GM13976 (cell line): ENCODE results near the gene ANKS1A.

Source experiments
- DNase-seq: peaks from one replicate; pipeline ENCODE4 v3.0.0; 2012; ENCODE audit warnings: low spot score
- CTCF ChIP-seq: IDR thresholded peaks from 2 replicates; pipeline ENCODE4 v1.5.1; 2012; ENCODE audit warnings: borderline replicate concordance, mild to moderate bottlenecking; ENCODE audit not compliant: insufficient read depth; ENCODE audit errors: extremely low read depth, missing control alignments, control extremely low read depth
- in situ Hi-C: fragments of 300-500 bp; cut with MboI; formaldehyde crosslinking; loops from one replicate; pipeline ENCODE4 v1.12.0; 2022; ENCODE audit warnings: low sequenced_read_pairs, mixed read lengths, inconsistent platforms; ENCODE audit not compliant: unreplicated experiment

Gene ANKS1A

GRCh38 chr6:34969662-34970265 is 80.7 kb downstream of the ANKS1A start:
- in situ Hi-C loops, result no loop called here
- no peak for DNase-seq
- no peak for TF ChIP-seq CTCF

- in situ Hi-C loops, result no loop called here
- no peak for TF ChIP-seq CTCF
- DNase-seq, result no peak
These were observed 81.4 kb downstream of the ANKS1A start for GRCh38 chr6:34970488-34970887.

GRCh38 chr6:34970957-34971356 is 81.9 kb downstream of the ANKS1A start:
- in situ Hi-C loops, result no loop called here
- no peak for TF ChIP-seq CTCF
- no peak for DNase-seq

- in situ Hi-C loops, result no loop called here
- TF ChIP-seq CTCF, result no peak
- DNase-seq, result no peak
These were observed 84.6 kb downstream of the ANKS1A start for GRCh38 chr6:34973547-34974248.

- TF ChIP-seq CTCF, result no peak
- in situ Hi-C loops, result no loop called here
- DNase-seq, result no peak
These were observed 85.2 kb downstream of the ANKS1A start for GRCh38 chr6:34974249-34974642.

- DNase-seq, result no peak
- in situ Hi-C loops, result loop anchor here (25.0 kb wide), 1 partner anchor 236 kb away; the partner anchor contains the start of gene SCUBE3
These were observed 87.2 kb downstream of the ANKS1A start for GRCh38 chr6:34976239-34976638.

More at GRCh38 chr6:34976239-34976638, 87.2 kb downstream of the ANKS1A start:
- TF ChIP-seq CTCF, result no peak
